Astrocyte (in vitro differentiated cells and primary cell): ENCODE measurements around the gene NXPE3.

Experiments
- EZH2 ChIP-seq: IDR thresholded peaks from 2 replicates; pipeline ENCODE4 v1.6.1; 2012; ENCODE audit warnings: mild to moderate bottlenecking, low read length, inconsistent platforms; ENCODE audit not compliant: insufficient read depth
- TF ChIP-seq, protein P1 (sequence below): IDR thresholded peaks from 2 replicates; pipeline ENCODE4 v1.5.1; 2011; ENCODE audit warnings: low read depth, mild to moderate bottlenecking, inconsistent platforms, low read length, moderate library complexity; ENCODE audit not compliant: insufficient read depth

DNA sequence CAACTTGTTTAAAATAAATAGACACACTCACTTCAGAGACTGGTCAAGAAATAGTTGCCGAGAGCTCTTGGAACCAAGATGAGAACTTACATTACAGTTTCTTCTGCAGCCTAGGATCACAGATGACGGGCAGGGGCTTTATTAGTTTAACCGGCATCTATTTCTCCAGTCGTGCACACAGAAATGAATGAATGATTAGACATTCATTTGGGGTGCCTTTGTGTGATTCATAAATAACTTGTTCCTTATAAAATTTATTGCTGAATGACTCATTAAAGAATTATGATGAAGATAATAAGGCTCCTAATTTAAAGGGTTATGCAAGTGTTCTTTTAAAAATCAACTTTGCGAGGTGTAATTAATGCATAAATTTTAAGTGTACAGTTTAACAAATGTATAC lies 91.1 kb downstream of the NXPE3 start:
- no peak for TF ChIP-seq EZH2
- TF ChIP-seq, protein P1, sequence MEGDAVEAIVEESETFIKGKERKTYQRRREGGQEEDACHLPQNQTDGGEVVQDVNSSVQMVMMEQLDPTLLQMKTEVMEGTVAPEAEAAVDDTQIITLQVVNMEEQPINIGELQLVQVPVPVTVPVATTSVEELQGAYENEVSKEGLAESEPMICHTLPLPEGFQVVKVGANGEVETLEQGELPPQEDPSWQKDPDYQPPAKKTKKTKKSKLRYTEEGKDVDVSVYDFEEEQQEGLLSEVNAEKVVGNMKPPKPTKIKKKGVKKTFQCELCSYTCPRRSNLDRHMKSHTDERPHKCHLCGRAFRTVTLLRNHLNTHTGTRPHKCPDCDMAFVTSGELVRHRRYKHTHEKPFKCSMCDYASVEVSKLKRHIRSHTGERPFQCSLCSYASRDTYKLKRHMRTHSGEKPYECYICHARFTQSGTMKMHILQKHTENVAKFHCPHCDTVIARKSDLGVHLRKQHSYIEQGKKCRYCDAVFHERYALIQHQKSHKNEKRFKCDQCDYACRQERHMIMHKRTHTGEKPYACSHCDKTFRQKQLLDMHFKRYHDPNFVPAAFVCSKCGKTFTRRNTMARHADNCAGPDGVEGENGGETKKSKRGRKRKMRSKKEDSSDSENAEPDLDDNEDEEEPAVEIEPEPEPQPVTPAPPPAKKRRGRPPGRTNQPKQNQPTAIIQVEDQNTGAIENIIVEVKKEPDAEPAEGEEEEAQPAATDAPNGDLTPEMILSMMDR, result no peak
